ENCODE measurements around the gene ADCY1.

The ADCY1 gene

GRCh38 chr7:45654341-45654740 lies 80.2 kb downstream of the ADCY1 start:
- no peak for DNase-seq

DNA sequence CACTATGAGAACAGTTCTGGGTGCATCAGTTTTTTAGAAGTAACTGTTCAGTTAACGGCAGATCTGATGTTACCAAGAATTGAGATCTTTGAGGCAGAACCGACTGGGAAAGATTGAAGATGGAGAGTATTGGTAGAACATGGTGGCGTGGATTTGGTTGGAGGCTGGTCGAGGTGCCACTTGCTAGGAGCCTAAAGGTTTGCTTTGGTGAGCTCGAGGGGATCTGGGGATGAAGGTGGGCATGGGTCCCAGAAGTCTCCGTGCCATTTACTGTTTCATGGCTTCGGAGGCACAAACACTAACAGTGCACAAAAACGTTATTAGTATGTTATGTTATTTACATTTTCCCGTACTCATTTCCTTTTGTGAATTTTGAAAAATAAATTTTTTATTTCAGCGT lies 81.4 kb downstream of the ADCY1 start:
- DNase-seq, result no peak

DNA sequence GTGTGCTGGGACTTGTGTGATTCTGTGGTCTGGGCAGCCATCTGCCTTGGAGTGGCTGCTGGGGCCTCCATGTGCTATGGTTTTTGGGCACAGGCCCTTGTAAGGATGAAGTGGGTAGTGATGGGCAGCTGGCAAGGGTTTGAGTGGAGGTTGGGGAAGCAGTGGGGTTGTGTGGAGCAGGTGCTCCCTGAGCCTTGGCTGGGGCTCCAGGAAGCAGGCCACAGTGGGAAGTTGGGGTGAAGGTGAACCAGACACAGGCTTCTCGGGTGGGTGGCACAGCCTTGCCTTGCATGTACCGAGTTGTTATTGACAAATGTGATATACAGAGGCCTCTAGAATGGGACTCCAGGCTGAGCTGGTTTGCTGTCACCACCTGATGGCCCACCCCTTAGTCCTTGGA lies 82.3 kb downstream of the ADCY1 start:
- DNase-seq, result no peak

DNA sequence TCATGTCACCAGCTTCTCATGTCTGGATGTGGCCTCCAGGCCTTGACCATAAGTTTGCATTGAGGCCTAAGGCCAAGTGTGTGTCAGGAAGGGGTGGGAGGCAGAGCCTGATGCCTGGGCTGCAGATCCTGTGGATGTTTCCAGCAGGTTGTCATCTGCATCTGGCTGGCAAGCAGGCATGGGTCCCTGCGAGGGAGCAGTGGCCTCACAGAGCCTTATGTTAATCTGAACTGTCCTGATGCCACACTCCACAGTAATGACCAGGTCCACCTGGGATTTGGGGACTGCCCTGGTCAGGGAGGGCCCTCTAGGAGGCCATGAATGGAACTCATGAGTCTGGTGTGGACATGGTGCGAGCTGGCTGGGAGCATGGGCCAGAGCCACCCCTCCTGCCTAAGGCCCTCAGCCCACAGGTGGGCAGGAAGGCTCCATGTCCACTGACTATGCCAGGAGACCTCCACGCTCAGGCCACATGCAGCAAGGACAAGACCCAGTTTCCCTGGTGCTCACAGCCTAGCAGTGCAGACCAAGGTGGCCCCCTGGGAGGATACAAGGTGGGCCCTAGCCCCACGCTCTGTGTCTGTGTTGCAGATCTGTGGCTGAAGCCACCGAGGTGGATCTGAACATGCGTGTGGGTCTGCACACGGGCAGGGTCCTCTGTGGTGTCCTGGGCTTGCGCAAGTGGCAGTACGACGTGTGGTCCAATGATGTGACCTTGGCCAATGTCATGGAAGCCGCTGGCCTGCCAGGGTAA lies 83.1 kb downstream of the ADCY1 start:
- DNase-seq, result no peak

DNA sequence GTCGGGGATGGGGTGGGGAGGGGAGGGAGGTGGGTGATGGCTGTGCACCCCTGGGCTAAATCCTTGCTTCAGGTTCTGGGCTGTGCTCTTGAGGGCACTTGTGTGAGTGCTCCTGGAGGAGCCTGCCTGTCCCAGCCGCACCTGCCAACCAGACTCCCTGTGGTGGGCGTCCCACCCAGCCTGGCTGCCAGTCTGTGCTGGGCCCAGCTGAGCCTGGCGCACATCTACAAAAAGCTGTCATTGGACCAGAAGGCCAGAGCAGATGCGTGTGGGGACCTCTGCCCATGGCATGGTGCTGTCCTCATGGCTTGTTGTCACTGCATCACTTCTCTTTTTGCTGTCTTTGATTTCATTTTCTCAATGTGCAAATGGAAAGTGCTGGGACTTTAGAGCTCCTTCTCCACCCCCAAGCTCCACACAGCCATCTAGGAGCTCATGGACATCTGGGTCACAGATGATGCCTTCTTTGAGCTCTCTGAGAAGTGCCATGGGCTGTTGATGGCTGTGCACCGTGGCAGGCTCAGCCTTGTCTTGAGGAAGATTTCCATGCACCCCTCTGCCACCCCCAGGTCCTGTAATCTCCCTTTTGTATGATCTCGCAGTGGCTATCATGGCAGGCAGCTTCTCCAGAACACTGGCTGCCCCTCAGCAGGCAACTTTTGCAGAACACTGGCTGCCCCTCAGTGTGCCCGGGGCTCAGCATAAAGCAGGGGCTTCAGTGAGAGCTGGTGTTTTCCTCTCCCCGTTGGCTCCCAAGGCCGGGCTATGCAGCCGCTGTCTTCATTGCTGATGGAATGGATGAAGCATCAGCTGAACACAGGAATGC lies 83.9 kb downstream of the ADCY1 start:
- no peak for DNase-seq

DNA sequence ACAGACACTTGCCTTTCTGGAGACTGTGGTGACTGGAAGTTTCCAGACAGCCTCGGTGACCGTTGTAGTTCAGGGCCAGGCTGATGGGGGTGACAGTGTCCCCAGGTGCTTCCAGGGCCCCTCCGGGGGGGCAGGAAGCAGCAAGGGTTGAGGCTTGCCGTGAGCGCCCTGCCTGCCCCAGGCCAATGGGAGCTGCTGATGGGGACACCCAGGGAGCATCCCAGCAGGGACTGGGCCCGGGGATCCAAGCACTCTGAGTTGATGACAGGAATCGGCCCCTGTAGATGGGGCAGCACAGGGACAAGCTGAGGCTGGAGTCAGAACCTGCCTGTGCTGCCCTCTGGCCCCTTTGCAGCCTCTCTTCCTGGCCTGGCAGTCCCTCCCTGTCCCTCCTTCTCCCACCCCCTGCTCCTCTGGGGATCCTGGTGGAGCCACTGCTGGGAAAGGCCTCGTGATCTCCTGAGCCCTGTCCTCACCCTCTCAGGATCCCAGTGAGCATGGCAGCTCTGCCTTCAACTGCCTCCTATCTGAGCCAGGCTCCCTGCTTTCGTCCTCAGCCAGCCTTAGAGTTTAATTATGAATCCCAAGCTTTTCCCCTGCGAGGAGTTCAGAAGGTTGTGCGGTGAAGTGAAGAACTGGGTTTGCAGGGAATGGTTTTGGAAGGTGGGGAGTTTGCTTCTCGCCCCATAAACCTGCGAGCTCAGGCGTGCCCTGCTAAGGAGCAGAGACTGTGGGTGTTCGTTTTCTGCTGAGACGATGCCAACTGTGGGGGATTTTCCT lies 84.7 kb downstream of the ADCY1 start:
- no peak for DNase-seq

- DNase-seq, result no peak
Measured at GRCh38 chr7:45659496-45660139, 85.5 kb downstream of the ADCY1 start.

DNA sequence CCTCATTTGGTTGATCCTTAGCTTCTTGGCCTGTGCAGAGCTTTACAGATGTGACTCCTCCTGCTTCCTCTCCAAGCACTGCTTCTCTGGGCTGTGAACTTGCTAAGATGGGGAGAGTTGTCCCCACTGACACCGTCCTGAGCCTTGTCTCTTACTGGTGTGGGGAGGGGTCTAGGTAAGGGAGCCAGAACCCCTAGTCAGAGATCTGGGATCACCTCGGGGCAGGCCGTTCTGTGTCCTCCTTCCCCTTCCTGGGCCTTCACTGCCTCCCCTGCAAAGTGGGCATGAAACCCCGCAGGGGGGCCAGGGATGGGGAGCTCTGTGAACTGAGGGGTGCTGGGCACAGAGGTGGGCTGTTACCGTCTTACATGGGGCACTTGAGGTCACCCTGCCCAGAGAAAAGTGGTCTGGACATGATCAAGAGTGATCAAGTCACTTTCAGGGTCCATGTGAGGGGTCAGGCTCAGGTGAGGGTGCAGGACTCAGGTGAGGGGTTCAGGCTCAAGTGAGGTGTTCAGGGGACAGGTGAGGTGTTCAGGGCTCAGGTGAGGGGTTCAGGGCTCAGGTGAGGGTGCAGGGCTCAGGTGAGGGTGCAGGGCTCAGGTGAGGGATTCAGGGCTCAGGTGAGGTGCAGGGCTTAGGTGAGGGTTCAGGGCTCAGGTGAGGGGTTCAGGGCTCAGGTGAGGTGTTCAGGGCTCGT lies 86.2 kb downstream of the ADCY1 start:
- no peak for DNase-seq

DNA sequence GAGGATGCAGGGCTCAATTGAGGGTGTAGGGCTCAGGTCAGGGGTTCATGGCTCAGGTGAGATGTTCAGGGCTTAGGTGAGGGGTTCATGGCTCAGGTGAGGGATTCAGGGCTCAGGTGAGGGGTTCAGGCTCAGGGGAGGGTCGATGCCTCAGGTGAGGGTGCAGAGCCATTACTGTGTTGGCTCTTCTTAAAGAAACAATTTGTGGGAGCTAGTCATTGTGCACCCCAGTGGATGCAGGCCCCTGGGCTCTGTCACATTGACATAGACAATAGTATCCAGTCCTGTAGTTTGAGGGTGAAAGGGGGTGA lies 86.7 kb downstream of the ADCY1 start:
- DNase-seq, result no peak

DNA sequence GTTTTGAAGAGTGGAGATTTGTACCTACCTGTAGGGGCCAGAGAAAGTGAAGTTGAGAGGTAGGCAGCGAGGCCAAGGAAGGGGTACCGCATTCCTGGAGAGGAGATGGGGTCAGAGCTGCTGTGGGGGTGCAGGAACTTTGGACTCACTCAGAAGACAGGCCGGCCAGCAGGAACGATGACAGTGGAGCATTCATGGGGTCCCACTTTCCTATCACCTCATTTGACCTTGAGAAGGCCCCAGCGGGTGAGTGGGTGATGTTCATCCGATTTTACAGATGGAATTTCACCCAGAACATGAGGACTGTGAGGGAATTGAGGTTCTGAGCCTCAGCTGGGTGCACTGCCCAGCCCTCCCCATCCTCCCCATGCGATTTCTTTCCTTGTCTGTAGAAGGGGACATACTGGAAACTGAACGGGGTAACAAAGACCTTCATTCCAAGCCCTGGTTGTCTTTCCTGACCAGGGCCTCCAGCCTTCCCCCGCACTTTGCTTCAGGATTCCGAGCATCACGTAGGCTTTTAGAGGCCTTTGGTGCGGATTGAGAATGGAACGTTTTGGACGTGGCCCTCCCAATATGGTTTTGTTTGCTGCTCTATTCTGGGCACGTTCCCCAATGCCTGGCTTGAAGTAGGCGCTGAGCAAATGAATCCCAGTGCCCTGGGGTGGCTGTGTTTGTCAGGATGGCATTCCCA lies 87.3 kb downstream of the ADCY1 start:
- no peak for DNase-seq

DNA sequence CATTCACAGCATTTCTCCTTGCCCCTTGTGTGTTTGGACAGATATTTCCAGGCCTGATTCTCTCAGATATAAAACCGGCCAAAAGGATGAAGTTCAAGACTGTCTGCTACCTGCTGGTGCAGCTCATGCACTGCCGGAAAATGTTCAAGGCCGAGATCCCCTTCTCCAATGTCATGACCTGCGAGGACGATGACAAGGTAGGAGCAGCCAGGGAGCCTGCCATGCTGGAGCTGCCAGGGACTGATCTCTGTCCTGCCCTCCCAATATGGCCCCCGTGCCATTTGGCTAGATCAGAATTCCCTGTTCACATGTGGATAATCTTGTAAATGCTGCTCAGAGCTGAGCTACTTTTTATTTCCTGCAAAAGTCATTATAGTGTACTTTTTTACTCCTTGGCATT lies 87.8 kb downstream of the ADCY1 start:
- no peak for DNase-seq

DNA sequence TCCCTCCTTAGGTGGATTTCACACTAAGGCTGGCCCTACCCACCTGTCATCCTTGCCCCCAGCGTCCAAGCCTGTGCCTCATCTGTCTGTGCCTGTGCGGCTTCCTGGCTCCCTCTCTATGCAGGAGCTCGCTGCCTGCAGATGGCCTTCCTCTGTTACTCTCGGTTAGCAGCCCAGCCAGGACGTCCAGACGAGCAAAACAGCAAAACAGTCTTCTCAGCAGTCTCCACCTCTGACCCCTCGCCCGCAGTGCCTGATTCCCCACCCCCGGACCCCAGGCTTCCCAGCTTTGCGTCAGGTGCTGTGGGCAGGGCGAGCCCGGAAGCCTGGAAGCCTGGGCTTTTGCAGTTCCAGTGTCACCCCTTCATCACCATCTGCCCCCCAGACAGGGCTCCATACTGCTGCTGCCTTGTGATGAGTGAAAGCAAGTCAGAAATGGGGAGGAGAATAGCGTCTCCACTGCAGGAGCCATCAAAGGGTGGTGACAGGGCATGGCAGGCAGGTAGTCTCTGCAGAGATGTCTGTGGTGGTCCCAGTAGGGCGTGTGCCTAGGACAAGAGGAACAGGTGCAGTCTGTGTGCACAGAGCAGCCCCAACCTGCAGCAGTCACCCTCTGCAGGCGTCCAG lies 88.5 kb downstream of the ADCY1 start:
- no peak for DNase-seq

GRCh38 chr7:45663167-45663921 lies 89.2 kb downstream of the ADCY1 start:
- no peak for DNase-seq

DNA sequence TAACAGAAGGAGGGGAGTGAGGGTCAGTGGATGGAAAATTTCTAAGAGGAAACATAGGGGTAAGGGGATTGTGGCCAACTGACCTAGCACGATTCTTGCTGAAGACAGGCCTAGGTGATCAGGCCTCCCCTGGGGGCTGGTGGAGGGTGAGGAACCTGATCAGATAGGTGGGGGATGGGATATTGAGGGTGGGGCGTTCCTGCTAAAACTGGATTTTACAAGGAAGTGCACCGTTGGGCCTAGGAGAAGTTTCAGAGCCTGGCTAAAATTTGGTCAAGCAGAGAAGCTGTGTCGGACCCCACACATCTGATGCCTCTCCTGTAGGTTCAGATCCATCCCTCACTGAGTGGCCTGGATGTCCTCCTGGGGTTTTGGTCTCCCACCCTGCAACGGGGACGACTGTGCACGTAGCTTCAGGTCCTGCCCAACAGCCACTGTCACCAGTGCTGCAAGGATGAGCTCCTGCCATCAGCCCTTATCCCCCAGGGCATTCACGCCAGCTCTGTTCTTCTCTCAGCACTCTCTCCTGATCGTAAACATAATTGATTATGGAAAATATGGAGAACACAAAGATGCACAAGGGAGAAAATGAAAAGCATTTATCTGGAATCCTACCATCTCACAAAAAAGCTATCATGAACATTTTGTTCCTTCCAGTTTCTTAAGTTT lies 89.9 kb downstream of the ADCY1 start:
- no peak for DNase-seq

DNA sequence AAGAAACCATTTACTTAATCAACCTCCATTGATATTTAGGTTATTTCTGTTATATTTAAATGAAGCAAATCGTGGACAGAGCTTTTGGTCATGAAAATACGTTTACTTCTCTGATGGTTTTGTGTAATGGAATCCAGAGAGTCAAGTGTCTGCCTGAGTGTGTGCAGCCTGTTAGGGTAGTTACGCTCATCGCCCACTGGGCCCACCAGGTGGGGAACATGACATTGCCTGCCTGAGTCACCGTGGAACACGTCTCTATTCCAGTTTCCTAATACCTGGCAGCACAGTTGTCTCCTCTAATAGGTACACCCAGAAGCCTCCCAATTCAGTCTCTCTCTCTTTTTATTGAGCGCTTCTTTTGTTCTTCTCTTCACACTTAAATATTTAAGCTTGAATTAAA lies 91.0 kb downstream of the ADCY1 start:
- no peak for DNase-seq

- no peak for DNase-seq
Measured at GRCh38 chr7:45670227-45670626, 96.1 kb downstream of the ADCY1 start.

DNA sequence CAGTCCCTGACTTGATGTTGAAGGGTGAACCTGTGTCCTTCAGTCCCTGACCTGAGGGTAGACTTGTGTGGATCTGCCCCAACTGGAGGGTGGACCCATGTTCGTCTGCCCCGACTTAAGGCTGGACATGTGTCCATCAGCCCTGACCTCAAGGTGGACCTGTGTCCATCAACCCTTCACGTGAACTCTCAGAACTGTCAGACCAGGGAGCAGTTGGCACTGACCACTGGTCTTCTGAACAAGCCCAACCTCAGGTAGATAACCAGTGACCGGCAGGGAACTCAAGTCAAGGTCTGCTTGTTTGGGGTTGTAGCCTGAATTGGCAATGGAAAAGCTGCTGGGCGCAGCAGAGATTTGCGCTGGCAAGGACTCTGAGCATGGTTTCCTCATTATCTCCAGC lies 96.5 kb downstream of the ADCY1 start:
- DNase-seq, result no peak

GRCh38 chr7:45677311-45677900 lies 103.2 kb downstream of the ADCY1 start:
- DNase-seq, result no peak

DNA sequence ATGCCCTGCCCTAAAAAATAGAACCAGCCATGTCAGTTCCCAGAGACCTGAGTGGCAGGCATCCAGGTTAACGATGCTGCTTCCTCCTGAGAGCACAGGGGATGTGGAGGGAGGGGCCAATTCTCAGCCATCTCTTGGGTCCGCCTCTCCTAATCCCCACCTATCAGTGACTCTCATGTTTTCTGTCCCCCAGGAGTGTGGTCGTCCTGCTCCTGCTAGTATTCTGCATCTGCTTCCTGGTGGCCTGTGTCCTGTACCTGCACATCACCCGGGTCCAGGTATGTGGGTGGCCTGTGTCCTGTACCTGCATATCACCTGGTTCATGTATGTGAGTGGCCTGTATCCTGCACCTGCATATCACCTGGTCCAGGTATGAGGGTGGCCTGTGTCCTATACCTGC lies 105.3 kb downstream of the ADCY1 start:
- no peak for DNase-seq

DNA sequence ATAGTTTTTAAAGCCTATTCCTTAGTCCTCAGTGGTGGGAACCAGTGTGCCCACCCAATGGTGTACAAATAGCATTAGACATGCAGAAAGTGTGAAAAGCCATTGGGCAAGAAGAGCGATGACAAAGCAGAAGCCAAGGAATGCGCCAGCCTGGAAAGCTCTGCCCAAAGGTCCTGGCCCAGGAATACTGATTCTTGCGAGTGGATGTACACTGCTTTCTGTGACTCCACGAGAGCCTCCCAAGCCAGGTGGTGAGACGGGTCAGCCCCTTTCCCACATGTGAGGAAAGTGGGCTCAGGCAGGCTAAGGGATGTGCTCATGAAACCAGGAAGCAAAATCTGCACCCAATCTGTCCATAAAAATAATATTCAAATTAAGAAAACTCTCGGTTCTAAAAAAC lies 106.6 kb downstream of the ADCY1 start:
- no peak for DNase-seq
